PFSK-1 (cell line): ENCODE measurements around the gene HMGCL.
A peak's percentile ranks its signal among the peaks of the same experiment; 100 is the strongest.

Source experiments
- FOXP2 ChIP-seq: optimal IDR thresholded peaks from 2 replicates; pipeline ENCODE3; 2011; ENCODE audit warnings: borderline replicate concordance, control low read depth, inconsistent platforms; ENCODE audit not compliant: insufficient read depth; ENCODE audit errors: extremely low read length, extremely low read depth
- POLR2AphosphoS5 ChIP-seq: IDR thresholded peaks from 2 replicates; pipeline ENCODE4 v1.6.1; 2012; ENCODE audit warnings: low read depth, mild to moderate bottlenecking, control low read depth, low read length, moderate library complexity
- REST ChIP-seq, 2 experiments: IDR thresholded peaks; 2 replicates each; pipeline versions ENCODE4 v1.6.1 to v1.8.0; 2011 to 2012; ENCODE audit warnings: low read depth in 2 of 2, low read length in 2 of 2, control low read depth in 1 of 2, inconsistent platforms in 1 of 2, mild to moderate bottlenecking in 1 of 2, moderate library complexity in 1 of 2; ENCODE audit not compliant: insufficient read depth in 1 of 2
- SIN3A ChIP-seq: IDR thresholded peaks from 2 replicates; pipeline ENCODE4 v1.6.1; 2012; ENCODE audit warnings: mild to moderate bottlenecking, low read length, moderate library complexity, borderline replicate concordance; ENCODE audit not compliant: insufficient read depth
- TAF1 ChIP-seq: IDR thresholded peaks from 2 replicates; pipeline ENCODE4 v1.6.1; 2012; ENCODE audit warnings: low read length, control low read depth, borderline replicate concordance; ENCODE audit not compliant: insufficient read depth

The HMGCL gene

GRCh38 chr1:23784846-23785245, 40.4 kb downstream of the HMGCL start:
- TF ChIP-seq REST (IDR thresholded peaks at IDR 0.05; ENCODE audit: insufficient read depth in 1 of 2, low read depth in 2 of 2, low read length in 2 of 2) (no peak), POLR2AphosphoS5 (no peak), SIN3A (no peak), TAF1 (no peak), FOXP2 (no peak)

DNA sequence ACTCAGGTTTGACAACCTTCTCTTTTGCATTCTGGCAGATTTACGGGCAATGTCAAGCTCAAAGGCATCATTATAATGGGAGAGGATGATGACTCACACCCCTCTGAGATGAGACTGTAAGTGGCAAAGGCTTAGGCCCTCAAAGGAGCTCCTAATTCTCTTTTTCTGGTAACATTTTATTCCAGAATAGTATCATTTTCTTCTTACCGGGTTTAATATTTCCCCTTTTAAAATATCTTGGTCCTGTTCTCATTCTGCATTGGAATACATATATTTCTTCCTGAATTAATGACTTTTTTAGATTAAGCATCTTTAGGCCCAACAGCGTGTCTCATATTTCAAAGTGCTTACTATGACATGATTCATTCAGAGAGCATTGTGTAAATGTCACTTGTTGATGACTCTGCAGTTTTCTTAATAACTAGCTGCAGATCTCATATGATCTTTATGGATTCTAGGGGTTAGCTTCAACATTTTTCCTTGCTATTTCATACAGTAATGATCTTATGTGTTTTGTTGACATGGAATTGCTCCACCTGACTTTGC, 45.3 kb downstream of the HMGCL start:
- TF ChIP-seq SIN3A = no peak
- TF ChIP-seq TAF1 = no peak
- no peak for TF ChIP-seq POLR2AphosphoS5
- TF ChIP-seq REST (IDR thresholded peaks at IDR 0.05; ENCODE audit: insufficient read depth in 1 of 2, low read depth in 2 of 2, low read length in 2 of 2) = no peak
- TF ChIP-seq FOXP2 = no peak

GRCh38 chr1:23777979-23778814, 47.0 kb downstream of the HMGCL start, which contains the start of gene PITHD1:
PITHD1 (plus strand) TSS chr1:23778418; CDS start chr1:23778516, 98 bp downstream.
- TF ChIP-seq POLR2AphosphoS5 = peak; percentile 87
- no peak; a peak in 1 of 4 replicates for TF ChIP-seq REST (IDR thresholded peaks at IDR 0.05; ENCODE audit: insufficient read depth in 1 of 2, low read depth in 2 of 2, low read length in 2 of 2)
- peak; percentile 79; the same call in 1 of the 2 replicates for TF ChIP-seq SIN3A
- TF ChIP-seq FOXP2 = peak; percentile 63
- peak; percentile 71; the same call in 1 of the 2 replicates for TF ChIP-seq TAF1

- no peak for TF ChIP-seq TAF1
- TF ChIP-seq REST (IDR thresholded peaks at IDR 0.05; ENCODE audit: insufficient read depth in 1 of 2, low read depth in 2 of 2, low read length in 2 of 2) = no peak
- no peak for TF ChIP-seq FOXP2
- TF ChIP-seq SIN3A = no peak
- no peak for TF ChIP-seq POLR2AphosphoS5
These were observed 49.0 kb downstream of the HMGCL start for GRCh38 chr1:23776217-23776616.
